GM12878 (cell line): ENCODE data around the gene UBAC2. TPM values are rescaled to one million over a fixed set of nuclear protein-coding genes. Genes with fewer than 3 reads are reported as not detected.

Source experiments
- ATF7 ChIP-seq: fragments of 450-650 bp; IDR thresholded peaks from 2 replicates; pipeline ENCODE4 v1.6.1; 2016; ENCODE audit warnings: low read depth, mild to moderate bottlenecking
- BCL11A ChIP-seq: IDR thresholded peaks from 2 replicates; pipeline ENCODE4 v1.6.1; 2011; ENCODE audit warnings: low read depth, low read length
- BHLHE40 ChIP-seq, 2 experiments: fragments of 450-650 bp in 1 of 2; IDR thresholded peaks; 2 replicates each; pipeline ENCODE4 v1.6.1; 2011 to 2017; ENCODE audit warnings: low read depth in 2 of 2, borderline replicate concordance in 1 of 2, improper control_type of control experiment in 1 of 2, low read length in 1 of 2, mild to moderate bottlenecking in 1 of 2
- CEBPZ ChIP-seq: fragments of 150-350 bp; IDR thresholded peaks from 2 replicates; pipeline ENCODE4 v1.6.1; 2016; ENCODE audit warnings: low read depth, low read length
- CHD1 ChIP-seq: IDR thresholded peaks from 2 replicates; pipeline ENCODE4 v1.6.1; 2012; ENCODE audit warnings: low read depth, low read length, improper control_type of control experiment
- CHD2 ChIP-seq: IDR thresholded peaks from 2 replicates; pipeline ENCODE4 v1.6.1; 2011; ENCODE audit warnings: low read depth, low read length, improper control_type of control experiment, borderline replicate concordance
- CUX1 ChIP-seq: IDR thresholded peaks from 2 replicates; pipeline ENCODE4 v1.6.1; 2012; ENCODE audit warnings: improper control_type of control experiment, low read depth, low read length; ENCODE audit not compliant: insufficient replicate concordance
- JUNB ChIP-seq: IDR thresholded peaks from 2 replicates; pipeline ENCODE4 v1.6.1; 2016; ENCODE audit warnings: antibody characterized with exemption, mild to moderate bottlenecking
- NBN ChIP-seq: fragments of 450-650 bp; IDR thresholded peaks from 2 replicates; pipeline ENCODE4 v1.6.1; 2016
- POLR2A ChIP-seq: IDR thresholded peaks from 2 replicates; pipeline ENCODE4 v1.6.1; 2011; ENCODE audit warnings: low read depth, mild to moderate bottlenecking, low read length
- RFX5 ChIP-seq: IDR thresholded peaks from 2 replicates; pipeline ENCODE4 v1.6.1; 2011; ENCODE audit warnings: low read depth, low read length, improper control_type of control experiment
- SKIL ChIP-seq: fragments of 450-650 bp; IDR thresholded peaks from 2 replicates; pipeline ENCODE4 v1.6.1; 2017; ENCODE audit warnings: mild to moderate bottlenecking, low read depth, inconsistent platforms; ENCODE audit not compliant: poor library complexity, severe bottlenecking
- SMAD5 ChIP-seq: IDR thresholded peaks from 2 replicates; pipeline ENCODE4 v1.6.1; 2016; ENCODE audit warnings: antibody characterized with exemption, low read depth
- STAT3 ChIP-seq: IDR thresholded peaks from 2 replicates; pipeline ENCODE4 v1.6.1; 2011; ENCODE audit warnings: low read depth, low read length, improper control_type of control experiment
- TCF3 ChIP-seq: IDR thresholded peaks from 2 replicates; pipeline ENCODE4 v1.6.1; 2012; ENCODE audit warnings: low read depth, mild to moderate bottlenecking, low read length, borderline replicate concordance; ENCODE audit not compliant: insufficient read depth
- ZBTB33 ChIP-seq: fragments of 450-650 bp; IDR thresholded peaks from 2 replicates; pipeline ENCODE4 v1.6.1; 2017; ENCODE audit warnings: mild to moderate bottlenecking
- ZNF207 ChIP-seq: fragments of 450-650 bp; IDR thresholded peaks from 2 replicates; pipeline ENCODE4 v1.6.1; 2014; ENCODE audit warnings: antibody characterized with exemption, mild to moderate bottlenecking, borderline replicate concordance
- ZZZ3 ChIP-seq: IDR thresholded peaks from 2 replicates; pipeline ENCODE4 v1.6.1; 2011; ENCODE audit warnings: low read depth; ENCODE audit not compliant: control insufficient read depth, insufficient read length
- polyA plus RNA-seq, 11 experiments: library from polyadenylated mRNA; depleted of rRNA in 4 of 11; unstranded in 6 of 11; stranded (reverse) in 5 of 11; fragments of >200 nt; fragmentation: Nextera tagmentation in 4 of 11; fragmentation: Illumina TruSeq in 1 of 11; extraction: Ambion mirVana in 4 of 11; extraction: Trizol in 1 of 11; gene quantifications; 1 replicate in 1 of 11; 2 replicates in 10 of 11; pipeline versions ENCODE4 v1.2.1 to v1.2.3, GENCODE V29; 2011 to 2016; ENCODE audit warnings: inconsistent platforms in 2 of 11, missing spikeins in 2 of 11, low read depth in 1 of 11
- total RNA-seq, 4 experiments: library from RNA; depleted of rRNA in 3 of 4; stranded (reverse); fragments of >200 nt in 3 of 4; fragmentation: Illumina TruSeq in 1 of 4; extraction: Trizol in 1 of 4; gene quantifications; 2 replicates each; pipeline versions ENCODE4 v1.2.1 to v1.2.3, GENCODE V29; 2013 to 2021

The UBAC2 gene
- total and polyA plus RNA-seq, 10 of the 15 experiments (the other 5 are each of a cell fraction or from before 2014, with no cell fraction given): 3.0 to 54.6 (median 17.4) TPM

GRCh38 chr13:99380921-99381645 is 180.4 kb downstream of the UBAC2 start (continued):
- TF ChIP-seq SKIL: peak; percentile 89
- TF ChIP-seq TCF3: no peak
- no peak for TF ChIP-seq RFX5
- TF ChIP-seq CEBPZ: no peak
- TF ChIP-seq ZZZ3: no peak
- TF ChIP-seq ATF7: peak; percentile 81
- TF ChIP-seq POLR2A: 0 out of 2 replicates have a peak, but pooled peaks have one; percentile 34
- no peak for TF ChIP-seq SMAD5
- TF ChIP-seq JUNB: peak; percentile 80
- peak; percentile 94 for TF ChIP-seq NBN
- TF ChIP-seq BCL11A: peak; percentile 67
- peak; percentile 99 for TF ChIP-seq BHLHE40 (IDR thresholded peaks at IDR 0.05; ENCODE audit: borderline replicate concordance in 1 of 2, low read depth in 2 of 2, low read length in 1 of 2)
- no peak for TF ChIP-seq CUX1
- no peak; the same call in 1 of the 2 replicates for TF ChIP-seq ZNF207
- no peak for TF ChIP-seq ZBTB33
- TF ChIP-seq CHD1: no peak
- TF ChIP-seq STAT3: no peak
- 0 out of 2 replicates have a peak, but pooled peaks have one; percentile 45 for TF ChIP-seq CHD2
